Sigmoid colon (tissue), 4 donors: ENCODE data around the gene PPFIBP1.
"Not testable (repeated sequence)": the region's sequence is repeated elsewhere in the genome, so short reads cannot be mapped to it uniquely, and the experiment has no call there.

Experiments
- CTCF ChIP-seq, 4 experiments: fragments of 450-650 bp in 3 of 4; fragments of 200-600 bp in 1 of 4; IDR thresholded peaks; one replicate each; pipeline ENCODE4 v1.5.1; 2016 to 2019; ENCODE audit warnings: antibody characterized with exemption in 4 of 4, mild to moderate bottlenecking in 3 of 4, moderate library complexity in 2 of 4
- POLR2A ChIP-seq, 2 donors: fragments of 450-650 bp; IDR thresholded peaks; one replicate each; pipeline ENCODE4 v1.6.1; 2016; ENCODE audit warnings: antibody characterized with exemption in 2 of 2, mild to moderate bottlenecking in 2 of 2, moderate library complexity in 2 of 2
- POLR2AphosphoS5 ChIP-seq, 4 donors: sonication (generic); formaldehyde crosslinking; IDR thresholded peaks; one replicate each; pipeline ENCODE4 v1.6.1; 2017; ENCODE audit warnings: antibody characterized with exemption in 4 of 4

GRCh38 chr12:27598866-27599265 is 74.9 kb downstream of the PPFIBP1 start:
- not testable (repeated sequence) for TF ChIP-seq POLR2A, CTCF, POLR2AphosphoS5 (IDR thresholded peaks at IDR 0.05)
